ENCODE results near the gene GSX1. TPM values are rescaled to one million over a fixed set of nuclear protein-coding genes. Genes with fewer than 3 reads are reported as not detected.

Gene GSX1
- polyA plus RNA-seq, 1 of the 3 experiments (the other 2 are of a cell fraction): not detected

GRCh38 chr13:27839809-27840467 is 47.7 kb downstream of the GSX1 start:
- H4K20me1 ChIP-seq (ENCODE audit: insufficient read depth): no peaks in the 10 kb centered on the region
- no peak overlapping the region for H3K27ac ChIP-seq (ENCODE audit: low read depth in 2 of 2, low read length in 1 of 2)
- H3K27me3 ChIP-seq (ENCODE audit: insufficient read depth): peaks cover 1% of the 10 kb centered on the region; the same call in 1 of the 2 replicates
- H3K4me2 ChIP-seq: no peak overlapping the region
- no peaks in the 10 kb centered on the region for H3K9me3 ChIP-seq
- no peak overlapping the region for H2AFZ ChIP-seq (ENCODE audit: low read depth)
- H3F3A ChIP-seq (replicated peaks; ENCODE audit: insufficient read depth): no peaks in the 10 kb centered on the region
- H3K9ac ChIP-seq: no peak overlapping the region
- H3K36me3 ChIP-seq (replicated peaks in 1 of 2; ENCODE audit: control insufficient read depth in 1 of 2, insufficient read depth in 2 of 2, low read length in 1 of 2): no peaks in the 10 kb centered on the region
- ChIA-PET CTCF (interaction anchor here (2.5 kb wide), 1 partner anchor 14 kb away, joined by 8 read pairs; no protein-coding TSS in a partner anchor), POLR2A (no interaction called here)
- DNase-seq: no peak
- H3K9me2 ChIP-seq: no peaks in the 10 kb centered on the region
- WGBS (ENCODE audit: low lambda C conversion rate): 11% methylated on average over 8 of the region's 8 CpGs
- TF ChIP-seq EP300 (IDR thresholded peaks at IDR 0.05; ENCODE audit: borderline replicate concordance in 1 of 2, low read depth in 1 of 2, low read length in 1 of 2): no peak
- TF ChIP-seq PBX3 (IDR thresholded peaks at IDR 0.05): no peak
- no peak for TF ChIP-seq YY1 (IDR thresholded peaks at IDR 0.05; ENCODE audit: low read depth)
- TF ChIP-seq JUND (IDR thresholded peaks at IDR 0.05): no peak
- no peak for TF ChIP-seq RCOR1 (IDR thresholded peaks at IDR 0.05; ENCODE audit: low read length)
- no peak for TF ChIP-seq FOXJ3 (CRISPR knock-in tag; IDR thresholded peaks at IDR 0.05)
- no peak for TF ChIP-seq GABPA (IDR thresholded peaks at IDR 0.05; ENCODE audit: low read depth)
- no peak for TF ChIP-seq NRF1 (IDR thresholded peaks at IDR 0.05; ENCODE audit: low read depth, low read length)
- no peak for TF ChIP-seq POLR2AphosphoS5 (IDR thresholded peaks at IDR 0.05; ENCODE audit: low read depth, low read length)
- H3K4me3 ChIP-seq (ENCODE audit: low read depth in 2 of 2, low read length in 1 of 2): no peak overlapping the region
- no peaks in the 10 kb centered on the region for H3K79me2 ChIP-seq (ENCODE audit: insufficient read depth)
- no peaks in the 10 kb centered on the region for H3K4me1 ChIP-seq (ENCODE audit: control insufficient read depth in 1 of 2, insufficient read depth in 2 of 2, low read depth in 1 of 2, low read length in 1 of 2)

- no peaks in the 10 kb centered on the region for H3K36me3 ChIP-seq (replicated peaks in 1 of 2; ENCODE audit: control insufficient read depth in 1 of 2, insufficient read depth in 2 of 2, low read length in 1 of 2)
- no peak for DNase-seq
- H3K9ac ChIP-seq: no peak overlapping the region
- H4K20me1 ChIP-seq (ENCODE audit: insufficient read depth): no peaks in the 10 kb centered on the region
- H3F3A ChIP-seq (replicated peaks; ENCODE audit: insufficient read depth): no peaks in the 10 kb centered on the region
- no peak overlapping the region for H3K4me2 ChIP-seq
- H3K9me3 ChIP-seq: no peaks in the 10 kb centered on the region
- no peaks in the 10 kb centered on the region for H3K79me2 ChIP-seq (ENCODE audit: insufficient read depth)
- no peaks in the 10 kb centered on the region for H3K4me1 ChIP-seq (ENCODE audit: control insufficient read depth in 1 of 2, insufficient read depth in 2 of 2, low read depth in 1 of 2, low read length in 1 of 2)
- H3K9me2 ChIP-seq: no peaks in the 10 kb centered on the region
- ChIA-PET POLR2A (no interaction called here), CTCF (interaction anchor here (1.7 kb wide), 1 partner anchor 16 kb away, joined by 5 read pairs; no protein-coding TSS in a partner anchor)
- no peak overlapping the region for H3K4me3 ChIP-seq (ENCODE audit: low read depth in 2 of 2, low read length in 1 of 2)
- no peaks in the 10 kb centered on the region; the same call in 1 of the 2 replicates for H3K27me3 ChIP-seq (ENCODE audit: insufficient read depth)
- no peak overlapping the region for H2AFZ ChIP-seq (ENCODE audit: low read depth)
- WGBS (ENCODE audit: low lambda C conversion rate): 11% methylated on average over 2 of the region's 2 CpGs
- H3K27ac ChIP-seq (ENCODE audit: low read depth in 2 of 2, low read length in 1 of 2): no peak overlapping the region
- TF ChIP-seq JUND (IDR thresholded peaks at IDR 0.05) (no peak), EP300 (IDR thresholded peaks at IDR 0.05; ENCODE audit: borderline replicate concordance in 1 of 2, low read depth in 1 of 2, low read length in 1 of 2) (no peak), RFX5 (IDR thresholded peaks at IDR 0.05; ENCODE audit: low read length) (no peak)
Measured at GRCh38 chr13:27842571-27842970, 50.3 kb downstream of the GSX1 start.

Small RNA genes lying within 50 kb of the gene (small RNA-seq; reads per million reads assigned to genes)
- 1.5 to 17.1 (median 6.8) reads per million in 7 experiments for gene RNU6-73P

Other genes starting within 250 kb of the GSX1 start
- gene LNX2, start 172.0 kb upstream of the GSX1 start, polyA plus RNA-seq (2012; rRNA removed): 3.7 and 4.6 TPM in 2 replicates
- gene POLR1D, start 170.6 kb upstream of the GSX1 start, polyA plus RNA-seq (2012; rRNA removed): 143 and 150 TPM in 2 replicates
- not detected in 2 replicates for gene PDX1, start 127.5 kb downstream of the GSX1 start, polyA plus RNA-seq (2012; rRNA removed)
- gene CDX2, start 176.8 kb downstream of the GSX1 start, polyA plus RNA-seq (2012; rRNA removed): not detected in 2 replicates
- gene URAD, start 196.2 kb downstream of the GSX1 start, polyA plus RNA-seq (2012; rRNA removed): not detected in 2 replicates